ENCODE data around the gene SMIM7. TPM values are rescaled to one million over a fixed set of nuclear protein-coding genes. Genes with fewer than 3 reads are reported as not detected.

The SMIM7 gene
- total and polyA plus RNA-seq, 2 experiments from 2014 or later, result 79.0 to 89.9 TPM

DNA sequence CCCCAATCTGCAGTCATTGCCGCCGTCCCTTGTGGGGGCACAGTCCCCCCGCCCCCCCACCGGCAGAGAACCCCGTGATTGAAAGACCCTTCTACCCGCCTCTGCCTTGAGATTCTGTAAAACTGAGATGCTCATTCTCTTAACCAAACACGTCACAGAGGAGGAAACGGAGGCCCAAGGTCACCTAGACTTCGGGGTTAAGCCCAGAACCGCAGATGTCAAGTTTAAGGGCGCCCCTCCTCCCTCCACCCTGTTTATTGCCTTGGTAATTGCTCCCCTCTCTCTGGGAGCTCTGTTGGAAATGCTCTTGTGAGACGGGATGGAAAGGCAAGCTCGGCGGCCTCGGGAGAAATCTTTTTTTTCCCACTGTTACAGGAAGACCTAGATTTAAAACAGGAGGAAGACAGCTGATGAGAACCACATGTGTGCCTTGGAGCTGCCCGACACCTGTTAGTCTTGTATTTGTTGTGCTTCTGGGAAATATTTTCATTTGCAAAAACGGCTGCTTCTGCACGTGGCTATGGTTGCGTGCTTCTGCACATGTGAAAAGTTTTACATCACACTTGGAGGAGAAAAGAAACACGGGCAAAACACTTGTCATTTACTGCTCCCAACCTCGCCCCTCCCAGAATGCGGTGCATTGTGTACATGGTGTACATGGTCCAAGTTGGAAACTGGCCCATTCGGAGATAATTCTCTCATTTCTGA lies 30.8 kb downstream of the SMIM7 start:
- Histone ChIP-seq H3K36me3 (ENCODE audit: low read depth) (peaks cover 3% of the 10 kb centered on the region; the same call in 1 of the 2 replicates), H3K9me3 (ENCODE audit: low read depth) (no peaks in the 10 kb centered on the region), H4K20me1 (ENCODE audit: insufficient read depth) (peaks cover 15% of the 10 kb centered on the region; the same call in 1 of the 2 replicates), H3F3A (ENCODE audit: insufficient read depth) (peaks cover 14% of the 10 kb centered on the region), H3K79me2 (ENCODE audit: insufficient read depth) (peaks cover 68% of the 10 kb centered on the region), H3K4me2 (ENCODE audit: unreplicated experiment) (peak overlapping the region; percentile 88), H3K27me3 (replicated peaks; ENCODE audit: insufficient read depth) (no peaks in the 10 kb centered on the region), H3K4me1 (ENCODE audit: insufficient read depth) (peaks cover 8% of the 10 kb centered on the region), H3K27ac (peak overlapping the region; percentile 87), H3K9me2 (ENCODE audit: insufficient read depth) (no peaks in the 10 kb centered on the region), H2AFZ (peak overlapping the region; percentile 82), H3K4me3 (peak overlapping the region; percentile 79), H3K9ac (peak overlapping the region; percentile 92)
- DNase-seq, result peak; percentile 65
- no peak for TF ChIP-seq EZH2 (IDR thresholded peaks at IDR 0.05; ENCODE audit: insufficient read depth, poor library complexity, severe bottlenecking)
- no peak for TF ChIP-seq EZH2phosphoT487 (IDR thresholded peaks at IDR 0.05; ENCODE audit: insufficient read depth, low read depth)
- in situ Hi-C loops (cut with MboI), result no loop called here
- WGBS, 2 experiments (ENCODE audit: low coverage in 1 of 2, low lambda C conversion rate in 2 of 2, missing lambda C conversion rate in 2 of 2), result 2 to 4% methylated on average over 23 of the region's 23 CpGs

GRCh38 chr19:16628183-16628983 lies 31.6 kb downstream of the SMIM7 start, which contains the start of gene MED26:
Gene MED26, minus strand, starts transcription at chr19:16628204. Its CDS starts 261 bp downstream, at chr19:16627943.
- 1% methylated on average over 59 to 90 of the region's 98 CpGs for WGBS, 2 experiments (ENCODE audit: low coverage in 1 of 2, low lambda C conversion rate in 2 of 2, missing lambda C conversion rate in 2 of 2)
- H3K36me3 ChIP-seq (ENCODE audit: low read depth), result peaks cover 3% of the 10 kb centered on the region; the same call in 1 of the 2 replicates
- TF ChIP-seq EZH2 (IDR thresholded peaks at IDR 0.05; ENCODE audit: insufficient read depth, poor library complexity, severe bottlenecking) (no peak), EZH2phosphoT487 (IDR thresholded peaks at IDR 0.05; ENCODE audit: insufficient read depth, low read depth) (no peak)
- H2AFZ ChIP-seq, result peak within 1 kb of the TSS; percentile 82
- in situ Hi-C loops (cut with MboI), result no loop called here
- peaks cover 20% of the 10 kb centered on the region; the same call in 1 of the 2 replicates for H4K20me1 ChIP-seq (ENCODE audit: insufficient read depth)
- H3K9ac ChIP-seq, result peak within 1 kb of the TSS; percentile 92
- H3K4me3 ChIP-seq, result peak within 1 kb of the TSS; percentile 98
- peaks cover 8% of the 10 kb centered on the region for H3K4me1 ChIP-seq (ENCODE audit: insufficient read depth)
- peak within 1 kb of the TSS; percentile 87 for H3K27ac ChIP-seq
- H3K9me3 ChIP-seq (ENCODE audit: low read depth), result no peaks in the 10 kb centered on the region
- H3K27me3 ChIP-seq (replicated peaks; ENCODE audit: insufficient read depth), result no peaks in the 10 kb centered on the region
- H3K79me2 ChIP-seq (ENCODE audit: insufficient read depth), result peaks cover 69% of the 10 kb centered on the region
- H3K9me2 ChIP-seq (ENCODE audit: insufficient read depth), result no peaks in the 10 kb centered on the region
- peak within 1 kb of the TSS; percentile 95 for H3K4me2 ChIP-seq (ENCODE audit: unreplicated experiment)
- peaks cover 14% of the 10 kb centered on the region for H3F3A ChIP-seq (ENCODE audit: insufficient read depth)
- DNase-seq, result peak; percentile 99

DNA sequence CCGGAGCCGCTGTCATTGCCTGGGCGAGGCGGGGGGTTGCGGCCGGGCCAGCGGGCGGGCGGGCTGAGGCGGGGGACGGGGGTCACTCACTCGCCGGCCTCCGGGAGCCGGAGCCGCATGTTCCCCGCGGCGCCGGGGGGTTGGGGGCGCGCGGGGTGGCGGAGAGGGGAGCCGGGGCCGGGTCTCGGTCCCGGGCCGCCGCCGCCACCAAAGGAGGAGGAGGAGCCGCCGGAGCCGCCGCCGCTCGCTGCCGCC lies 32.1 kb downstream of the SMIM7 start:
- DNase-seq, result no peak
- H3K4me2 ChIP-seq (ENCODE audit: unreplicated experiment), result peak overlapping the region; percentile 95
- TF ChIP-seq EZH2phosphoT487 (IDR thresholded peaks at IDR 0.05; ENCODE audit: insufficient read depth, low read depth) (no peak), EZH2 (IDR thresholded peaks at IDR 0.05; ENCODE audit: insufficient read depth, poor library complexity, severe bottlenecking) (no peak)
- H3K4me3 ChIP-seq, result peak overlapping the region; percentile 98
- peak overlapping the region; percentile 72 for H3K27ac ChIP-seq
- peaks cover 8% of the 10 kb centered on the region for H3K4me1 ChIP-seq (ENCODE audit: insufficient read depth)
- peaks cover 14% of the 10 kb centered on the region for H3F3A ChIP-seq (ENCODE audit: insufficient read depth)
- in situ Hi-C loops (cut with MboI), result no loop called here
- H3K9me2 ChIP-seq (ENCODE audit: insufficient read depth), result no peaks in the 10 kb centered on the region
- H3K27me3 ChIP-seq (replicated peaks; ENCODE audit: insufficient read depth), result no peaks in the 10 kb centered on the region
- no peaks in the 10 kb centered on the region for H3K9me3 ChIP-seq (ENCODE audit: low read depth)
- H3K36me3 ChIP-seq (ENCODE audit: low read depth), result peaks cover 2% of the 10 kb centered on the region; the same call in 1 of the 2 replicates
- no peak overlapping the region for H2AFZ ChIP-seq
- WGBS, 2 experiments (ENCODE audit: low coverage in 1 of 2, low lambda C conversion rate in 2 of 2, missing lambda C conversion rate in 2 of 2), result 0% methylated on average over 12 of the region's 38 CpGs; no CpG with 5 or more reads in 1 of the 2 experiments
- peaks cover 70% of the 10 kb centered on the region for H3K79me2 ChIP-seq (ENCODE audit: insufficient read depth)
- H4K20me1 ChIP-seq (ENCODE audit: insufficient read depth), result peaks cover 25% of the 10 kb centered on the region; the same call in 1 of the 2 replicates
- H3K9ac ChIP-seq, result peak overlapping the region; percentile 92

DNA sequence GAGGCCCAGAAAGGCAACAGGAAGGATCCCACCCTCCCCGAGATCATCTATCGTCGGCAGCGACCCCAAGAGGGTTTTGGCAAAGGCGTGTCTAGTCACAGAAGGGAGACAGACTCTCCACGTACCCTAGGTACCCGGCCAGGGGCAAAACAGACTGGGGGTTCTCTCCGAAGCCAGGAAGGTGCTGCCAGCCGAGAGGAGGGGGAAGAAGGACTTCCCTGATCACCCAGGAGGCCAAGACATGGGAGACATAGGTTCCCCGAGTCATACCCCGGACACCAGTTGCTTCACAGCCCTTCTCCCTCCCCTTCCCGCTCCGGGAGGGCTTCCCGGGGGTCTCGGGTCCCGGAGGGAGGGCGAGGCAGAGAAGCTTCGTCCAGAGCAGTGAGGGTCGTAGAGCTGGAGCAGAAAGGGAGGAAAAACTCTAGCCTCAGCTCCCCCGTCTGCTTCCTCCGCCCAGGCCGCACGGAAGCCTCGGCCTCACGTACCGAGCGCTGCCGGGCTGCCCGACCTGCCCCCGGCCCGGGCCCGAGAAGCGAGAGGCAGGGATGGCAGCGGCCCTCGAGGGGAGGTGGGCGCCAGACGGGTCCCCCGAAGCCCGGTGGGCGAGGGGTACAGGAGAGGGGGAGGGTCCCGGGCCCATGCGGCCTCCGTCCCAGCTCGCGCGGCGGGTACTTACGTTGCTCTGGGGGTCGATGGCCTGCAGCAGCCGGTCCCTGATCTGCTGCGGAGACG lies 32.6 kb downstream of the SMIM7 start:
- peak; percentile 51 for DNase-seq

More for the DNA sequence above, 32.6 kb downstream of the SMIM7 start:
- peak overlapping the region; percentile 72 for H3K27ac ChIP-seq
- peaks cover 70% of the 10 kb centered on the region for H3K79me2 ChIP-seq (ENCODE audit: insufficient read depth)
- peak overlapping the region; percentile 98 for H3K4me3 ChIP-seq
- peak overlapping the region; percentile 32 for H2AFZ ChIP-seq
- peaks cover 14% of the 10 kb centered on the region for H3F3A ChIP-seq (ENCODE audit: insufficient read depth)
- H4K20me1 ChIP-seq (ENCODE audit: insufficient read depth), result peaks cover 26% of the 10 kb centered on the region; the same call in 1 of the 2 replicates
- H3K27me3 ChIP-seq (replicated peaks; ENCODE audit: insufficient read depth), result no peaks in the 10 kb centered on the region
- H3K9me2 ChIP-seq (ENCODE audit: insufficient read depth), result no peaks in the 10 kb centered on the region
- 0 to 1% methylated on average over 28 to 51 of the region's 52 CpGs for WGBS, 2 experiments (ENCODE audit: low coverage in 1 of 2, low lambda C conversion rate in 2 of 2, missing lambda C conversion rate in 2 of 2)
- peak overlapping the region; percentile 95 for H3K4me2 ChIP-seq (ENCODE audit: unreplicated experiment)
- in situ Hi-C loops (cut with MboI), result no loop called here
- no peaks in the 10 kb centered on the region for H3K9me3 ChIP-seq (ENCODE audit: low read depth)
- H3K36me3 ChIP-seq (ENCODE audit: low read depth), result no peaks in the 10 kb centered on the region
- TF ChIP-seq EZH2phosphoT487 (IDR thresholded peaks at IDR 0.05; ENCODE audit: insufficient read depth, low read depth) (no peak), EZH2 (IDR thresholded peaks at IDR 0.05; ENCODE audit: insufficient read depth, poor library complexity, severe bottlenecking) (no peak)
- H3K4me1 ChIP-seq (ENCODE audit: insufficient read depth), result peaks cover 8% of the 10 kb centered on the region
- peak overlapping the region; percentile 92 for H3K9ac ChIP-seq

Measured in GM23248 (cell line).